Neural cell (in vitro differentiated cells): Measurements from ENCODE around the gene CACNA1H. TPM values are rescaled to one million over a fixed set of nuclear protein-coding genes. Genes with fewer than 3 reads are reported as not detected.

Experiments
- H2AFZ ChIP-seq: fragments of 200-600, 300-800 bp; sonication (generic), shearing (Covaris generic); 2 replicates; pipeline ENCODE4 v1.6.0; 2014; ENCODE audit warnings: low read depth, mild to moderate bottlenecking, antibody characterized with exemption, low read length, moderate library complexity
- H3F3A ChIP-seq: fragments of 200-600 bp; shearing (Covaris generic); 2 replicates; pipeline ENCODE4 v1.6.1; 2016; ENCODE audit warnings: mild to moderate bottlenecking, moderate library complexity, mixed read lengths, antibody characterized with exemption, low read length; ENCODE audit not compliant: insufficient read depth, poor library complexity, severe bottlenecking
- H3K27ac ChIP-seq: fragments of 200-600, 300-800 bp; sonication (generic), shearing (Covaris generic); 2 replicates; pipeline ENCODE4 v1.5.1; 2014; ENCODE audit warnings: mild to moderate bottlenecking, low read length, moderate library complexity
- H3K27me3 ChIP-seq: fragments of 300-800, 200-600 bp; sonication (generic), shearing (Covaris generic); 2 replicates; pipeline ENCODE4 v1.6.0; 2014; ENCODE audit warnings: mild to moderate bottlenecking, low read depth, low read length, moderate library complexity; ENCODE audit not compliant: insufficient read depth
- H3K36me3 ChIP-seq: fragments of 300-800, 200-600 bp; sonication (generic), shearing (Covaris generic); 2 replicates; pipeline ENCODE4 v1.5.1; 2014; ENCODE audit warnings: mild to moderate bottlenecking, antibody characterized with exemption, low read length, moderate library complexity; ENCODE audit not compliant: insufficient read depth
- H3K4me2 ChIP-seq: fragments of 300-800, 200-600 bp; sonication (generic), shearing (Covaris generic); 2 replicates; pipeline ENCODE4 v1.6.0; 2014; ENCODE audit warnings: mild to moderate bottlenecking, low read length
- H3K4me3 ChIP-seq: fragments of 300-800, 200-600 bp; sonication (generic), shearing (Covaris generic); 2 replicates; pipeline ENCODE4 v1.5.1; 2014; ENCODE audit warnings: mild to moderate bottlenecking, low read length, moderate library complexity
- H3K79me2 ChIP-seq: fragments of 200-600 bp; shearing (Covaris generic); replicated peaks from 2 replicates; pipeline ENCODE4 v1.6.0; 2014; ENCODE audit warnings: mild to moderate bottlenecking, low read length, moderate library complexity; ENCODE audit not compliant: insufficient read depth
- H3K9ac ChIP-seq: fragments of 300-800, 200-600 bp; sonication (generic), shearing (Covaris generic); 2 replicates; pipeline ENCODE4 v1.6.1; 2016; ENCODE audit warnings: mild to moderate bottlenecking, low read length, mixed read lengths
- H3K9me2 ChIP-seq: fragments of 200-600 bp; shearing (Covaris generic); 2 replicates; pipeline ENCODE4 v1.6.1; 2016; ENCODE audit warnings: mild to moderate bottlenecking, low read length, mixed read lengths; ENCODE audit not compliant: insufficient read depth
- H3K9me3 ChIP-seq: fragments of 200-600, 300-800 bp; sonication (generic), shearing (Covaris generic); 2 replicates; pipeline ENCODE4 v1.6.1; 2016; ENCODE audit warnings: mild to moderate bottlenecking, mixed run types, low read length, moderate library complexity, mixed read lengths
- H4K20me1 ChIP-seq: fragments of 200-600 bp; shearing (Covaris generic); 2 replicates; pipeline ENCODE4 v1.6.1; 2016; ENCODE audit warnings: mild to moderate bottlenecking, mixed run types; ENCODE audit not compliant: insufficient read depth
- CTCF ChIP-seq: fragments of 450-650 bp; IDR thresholded peaks from 2 replicates; pipeline ENCODE4 v1.5.1; 2014; ENCODE audit warnings: antibody characterized with exemption, mild to moderate bottlenecking, moderate library complexity; ENCODE audit not compliant: poor library complexity, severe bottlenecking
- EP300 ChIP-seq: fragments of 450-650 bp; conservative IDR thresholded peaks from 2 replicates; pipeline ENCODE4 v1.6.1; 2014; ENCODE audit warnings: antibody characterized with exemption, mild to moderate bottlenecking, moderate library complexity; ENCODE audit not compliant: poor library complexity, severe bottlenecking
- EZH2 ChIP-seq: fragments of 200-600, 300-800 bp; shearing (Covaris generic), sonication (generic); IDR thresholded peaks from 2 replicates; pipeline ENCODE4 v1.6.1; 2014; ENCODE audit warnings: antibody characterized with exemption, low read length, borderline replicate concordance, mild to moderate bottlenecking; ENCODE audit not compliant: insufficient read depth, poor library complexity, severe bottlenecking
- MXI1 ChIP-seq: fragments of 450-650 bp; conservative IDR thresholded peaks from 2 replicates; pipeline ENCODE4 v1.6.1; 2014; ENCODE audit warnings: antibody characterized with exemption, mild to moderate bottlenecking; ENCODE audit not compliant: poor library complexity, severe bottlenecking
- POLR2AphosphoS5 ChIP-seq: IDR thresholded peaks from 2 replicates; pipeline ENCODE4 v1.6.1; 2012
- RAD21 ChIP-seq: fragments of 450-650 bp; conservative IDR thresholded peaks from 2 replicates; pipeline ENCODE4 v1.6.1; 2014; ENCODE audit warnings: antibody characterized with exemption, mild to moderate bottlenecking, moderate library complexity
- SMC3 ChIP-seq: fragments of 450-650 bp; conservative IDR thresholded peaks from 2 replicates; pipeline ENCODE4 v1.6.1; 2014; ENCODE audit warnings: antibody characterized with exemption, mild to moderate bottlenecking, moderate library complexity; ENCODE audit not compliant: poor library complexity
- TAF1 ChIP-seq: IDR thresholded peaks from 2 replicates; pipeline ENCODE4 v1.6.1; 2012; ENCODE audit warnings: low read depth
- polyA plus RNA-seq: library from polyadenylated mRNA; depleted of rRNA; stranded (reverse); fragments of >200 nt; gene quantifications from 2 replicates; pipeline ENCODE4 v1.2.3, GENCODE V29; 2014
- TF ChIP-seq, protein P1 (sequence below): IDR thresholded peaks from 2 replicates; pipeline ENCODE4 v1.6.1; 2012; ENCODE audit warnings: borderline replicate concordance

The CACNA1H gene
- polyA plus RNA-seq, 1 donor from 2014 or later: 27.7 TPM

DNA sequence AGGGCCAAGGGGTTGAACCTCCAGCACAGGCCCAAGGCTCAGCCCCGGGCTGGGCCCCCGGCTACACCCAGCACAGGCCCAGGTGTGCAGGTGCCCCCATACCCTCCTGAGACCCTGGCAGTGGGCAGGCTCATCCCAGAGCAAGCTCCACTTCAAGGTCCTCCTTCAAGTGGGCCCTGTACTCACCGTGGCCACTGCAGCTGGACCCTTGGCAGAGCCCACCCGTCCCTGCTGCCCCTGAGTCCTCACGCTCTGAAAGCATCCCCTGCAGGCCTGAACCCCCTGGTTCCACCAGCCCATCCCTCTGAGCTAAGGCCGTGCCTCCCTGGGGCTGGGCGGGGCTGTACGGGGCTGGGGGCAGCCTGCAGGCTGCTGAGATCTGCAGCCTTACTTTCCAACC is 11.2 kb upstream of the CACNA1H start:
- Histone ChIP-seq H3K27ac (no peak overlapping the region), H3K79me2 (no peaks in the 10 kb centered on the region), H3F3A (no peaks in the 10 kb centered on the region), H2AFZ (no peak overlapping the region), H3K36me3 (no peaks in the 10 kb centered on the region), H3K9me2 (no peaks in the 10 kb centered on the region), H3K9ac (no peak overlapping the region), H3K4me2 (no peak overlapping the region), H3K4me3 (no peak overlapping the region), H3K27me3 (no peaks in the 10 kb centered on the region), H3K9me3 (no peaks in the 10 kb centered on the region), H4K20me1 (no peaks in the 10 kb centered on the region)
- TF ChIP-seq POLR2AphosphoS5 (no peak), CTCF (no peak), RAD21 (no peak), MXI1 (no peak), SMC3 (no peak), TAF1 (no peak), EP300 (no peak), EZH2 (no peak)
- TF ChIP-seq, protein P1, sequence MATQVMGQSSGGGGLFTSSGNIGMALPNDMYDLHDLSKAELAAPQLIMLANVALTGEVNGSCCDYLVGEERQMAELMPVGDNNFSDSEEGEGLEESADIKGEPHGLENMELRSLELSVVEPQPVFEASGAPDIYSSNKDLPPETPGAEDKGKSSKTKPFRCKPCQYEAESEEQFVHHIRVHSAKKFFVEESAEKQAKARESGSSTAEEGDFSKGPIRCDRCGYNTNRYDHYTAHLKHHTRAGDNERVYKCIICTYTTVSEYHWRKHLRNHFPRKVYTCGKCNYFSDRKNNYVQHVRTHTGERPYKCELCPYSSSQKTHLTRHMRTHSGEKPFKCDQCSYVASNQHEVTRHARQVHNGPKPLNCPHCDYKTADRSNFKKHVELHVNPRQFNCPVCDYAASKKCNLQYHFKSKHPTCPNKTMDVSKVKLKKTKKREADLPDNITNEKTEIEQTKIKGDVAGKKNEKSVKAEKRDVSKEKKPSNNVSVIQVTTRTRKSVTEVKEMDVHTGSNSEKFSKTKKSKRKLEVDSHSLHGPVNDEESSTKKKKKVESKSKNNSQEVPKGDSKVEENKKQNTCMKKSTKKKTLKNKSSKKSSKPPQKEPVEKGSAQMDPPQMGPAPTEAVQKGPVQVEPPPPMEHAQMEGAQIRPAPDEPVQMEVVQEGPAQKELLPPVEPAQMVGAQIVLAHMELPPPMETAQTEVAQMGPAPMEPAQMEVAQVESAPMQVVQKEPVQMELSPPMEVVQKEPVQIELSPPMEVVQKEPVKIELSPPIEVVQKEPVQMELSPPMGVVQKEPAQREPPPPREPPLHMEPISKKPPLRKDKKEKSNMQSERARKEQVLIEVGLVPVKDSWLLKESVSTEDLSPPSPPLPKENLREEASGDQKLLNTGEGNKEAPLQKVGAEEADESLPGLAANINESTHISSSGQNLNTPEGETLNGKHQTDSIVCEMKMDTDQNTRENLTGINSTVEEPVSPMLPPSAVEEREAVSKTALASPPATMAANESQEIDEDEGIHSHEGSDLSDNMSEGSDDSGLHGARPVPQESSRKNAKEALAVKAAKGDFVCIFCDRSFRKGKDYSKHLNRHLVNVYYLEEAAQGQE: no peak

- Histone ChIP-seq H3K9me2 (no peaks in the 10 kb centered on the region), H2AFZ (no peak overlapping the region), H3K27ac (no peak overlapping the region), H3K4me2 (no peak overlapping the region), H4K20me1 (no peaks in the 10 kb centered on the region), H3K4me3 (no peak overlapping the region), H3F3A (no peaks in the 10 kb centered on the region), H3K79me2 (no peaks in the 10 kb centered on the region), H3K36me3 (no peaks in the 10 kb centered on the region), H3K27me3 (no peaks in the 10 kb centered on the region), H3K9ac (no peak overlapping the region), H3K9me3 (no peaks in the 10 kb centered on the region)
- TF ChIP-seq CTCF (no peak), TAF1 (no peak), RAD21 (no peak), MXI1 (no peak), SMC3 (no peak), POLR2AphosphoS5 (no peak), EZH2 (no peak), EP300 (no peak)
- TF ChIP-seq, protein P1: no peak
Observed at GRCh38 chr16:1142911-1143310, 10.0 kb upstream of the CACNA1H start.
